GM12892 (cell line): ENCODE data around the gene PFDN5.

ENCODE experiments used
- POLR2AphosphoS5 ChIP-seq: IDR thresholded peaks from 2 replicates; pipeline ENCODE4 v1.6.1; 2011; ENCODE audit warnings: low read depth, low read length, control low read depth
- TAF1 ChIP-seq: IDR thresholded peaks from 2 replicates; pipeline ENCODE4 v1.6.1; 2011; ENCODE audit warnings: low read depth, mild to moderate bottlenecking, control low read depth, low read length, borderline replicate concordance

GRCh38 chr12:53253298-53253697 is 42.0 kb upstream of the PFDN5 start:
- no peak for TF ChIP-seq TAF1
- TF ChIP-seq POLR2AphosphoS5 = no peak
